HepG2 (cell line): Measurements from ENCODE around the gene THADA. TPM values are rescaled to one million over a fixed set of nuclear protein-coding genes. Genes with fewer than 3 reads are reported as not detected.

ENCODE experiments used
- ATAC-seq: fragments of 200-7000 bp; cut with Tn5 transposase; 3 replicates; pipeline ENCODE4 v1.9.1; 2020; ENCODE audit warnings: mild to moderate bottlenecking, moderate library complexity
- BruUV-seq: library from RNA; stranded (reverse); fragments of 400-500 nt; replicated peaks from 2 replicates; lab custom pipeline; 2021; lab: Mats Ljungman, UMichigan
- CTCF ChIA-PET: fragments of 300-600 bp; formaldehyde crosslinking; extraction: SDS; loops from one replicate; lab custom pipeline; 2021; ENCODE audit warnings: low total read pairs, inconsistent platforms, low intra/inter-chr PET ratio; lab: Yijun Ruan, JAX
- POLR2A ChIA-PET: fragments of 350-600 bp; sonication (Branson Sonifier 250); formaldehyde crosslinking; loops from one replicate; lab custom pipeline; 2020; ENCODE audit warnings: antibody characterized with exemption, inconsistent platforms; lab: Yijun Ruan, JAX
- DNase-seq: peaks from one replicate; pipeline ENCODE4 v3.0.0-alpha.2; 2015; ENCODE audit warnings: low spot score
- FAIRE-seq: peaks from 3 replicates; lab custom pipeline; 2011; peaks lifted over from hg19 to GRCh38; lab: Jason Lieb, UNC
- H2AFZ ChIP-seq: one replicate; pipeline ENCODE4 v1.6.1; 2011; ENCODE audit warnings: low read length, inconsistent platforms
- H3K27ac ChIP-seq: fragments of 300-600 bp; 3 replicates; pipeline ENCODE4 v1.8.0; 2011; ENCODE audit warnings: mixed run types, mild to moderate bottlenecking, mixed read lengths, low read length, inconsistent platforms; ENCODE audit not compliant: insufficient read depth; ENCODE audit errors: extremely low read length
- H3K27me3 ChIP-seq, 2 experiments: fragments of 200-600 bp in 1 of 2; 2 replicates in 1 of 2; 3 replicates in 1 of 2; pipeline versions ENCODE4 v1.6.0 to v1.8.0; 2011; ENCODE audit warnings: low read length in 2 of 2, mild to moderate bottlenecking in 2 of 2, moderate library complexity in 2 of 2, inconsistent platforms in 1 of 2; ENCODE audit not compliant: insufficient read depth in 2 of 2, control insufficient read depth in 1 of 2
- H3K36me3 ChIP-seq, 2 experiments: fragments of 200-600 bp in 1 of 2; replicated peaks in 1 of 2; 2 replicates in 1 of 2; 3 replicates in 1 of 2; pipeline versions ENCODE4 v1.5.1 to v1.8.0; 2011; ENCODE audit warnings: low read length in 2 of 2, inconsistent platforms in 1 of 2; ENCODE audit not compliant: insufficient read depth in 2 of 2, control insufficient read depth in 1 of 2
- H3K4me1 ChIP-seq: 2 replicates; pipeline ENCODE4 v1.5.1; 2012; ENCODE audit warnings: low read length, inconsistent platforms; ENCODE audit not compliant: insufficient read depth
- H3K4me2 ChIP-seq: 2 replicates; pipeline ENCODE4 v1.6.0; 2011; ENCODE audit warnings: low read depth, low read length, inconsistent platforms
- H3K4me3 ChIP-seq, 3 experiments: fragments of 200-600 bp in 1 of 3; sonication (generic), shearing (Covaris generic) in 1 of 3; replicated peaks in 1 of 3; 2 replicates each; pipeline ENCODE4 v1.5.1; 2011 to 2016; ENCODE audit warnings: low read length in 3 of 3, inconsistent platforms in 2 of 3, low read depth in 2 of 3, mild to moderate bottlenecking in 2 of 3, control low read depth in 1 of 3, mixed read lengths in 1 of 3; ENCODE audit not compliant: insufficient read depth in 1 of 3
- H3K79me2 ChIP-seq: one replicate; pipeline ENCODE4 v1.6.1; 2011; ENCODE audit warnings: low read length, inconsistent platforms; ENCODE audit not compliant: insufficient read depth
- H3K9ac ChIP-seq: 2 replicates; pipeline ENCODE4 v1.6.0; 2011; ENCODE audit warnings: mild to moderate bottlenecking, low read depth, low read length, inconsistent platforms; ENCODE audit not compliant: insufficient read depth
- H3K9me3 ChIP-seq: 2 replicates; pipeline ENCODE4 v1.5.1; 2012; ENCODE audit warnings: mild to moderate bottlenecking, low read length
- H4K20me1 ChIP-seq: 2 replicates; pipeline ENCODE4 v1.6.0; 2011; ENCODE audit warnings: inconsistent platforms, mild to moderate bottlenecking, low read length, moderate library complexity; ENCODE audit not compliant: insufficient read depth
- BORCS8-MEF2B ChIP-seq: sonication (generic); formaldehyde crosslinking; IDR thresholded peaks from 2 replicates; pipeline ENCODE4 v1.8.0; 2022; ENCODE audit warnings: mild to moderate bottlenecking, missing genetic modification reagents
- ELF3 ChIP-seq: IDR thresholded peaks from 2 replicates; pipeline ENCODE4 v1.6.1; 2016; ENCODE audit warnings: missing genetic modification reagents, missing compliant biosample characterization
- FOXC1 ChIP-seq: sonication (generic); formaldehyde crosslinking; IDR thresholded peaks from 2 replicates; pipeline ENCODE4 v1.8.0; 2022; ENCODE audit warnings: mild to moderate bottlenecking, missing genetic modification reagents, borderline replicate concordance
- GPN1 ChIP-seq: sonication (generic); formaldehyde crosslinking; IDR thresholded peaks from 2 replicates; pipeline ENCODE4 v1.5.1; 2020; ENCODE audit warnings: missing genetic modification reagents, borderline replicate concordance
- HIVEP1 ChIP-seq: sonication (generic); formaldehyde crosslinking; IDR thresholded peaks from 2 replicates; pipeline ENCODE4 v1.4.0; 2020; ENCODE audit warnings: mild to moderate bottlenecking, missing genetic modification reagents
- HOXD1 ChIP-seq: sonication (generic); formaldehyde crosslinking; IDR thresholded peaks from 2 replicates; pipeline ENCODE4 v1.5.0; 2020; ENCODE audit warnings: missing genetic modification reagents
- MTA1 ChIP-seq: sonication (generic); formaldehyde crosslinking; IDR thresholded peaks from 2 replicates; pipeline ENCODE4 v1.4.0; 2020; ENCODE audit warnings: missing genetic modification reagents, mild to moderate bottlenecking, borderline replicate concordance
- MZF1 ChIP-seq: sonication (generic); formaldehyde crosslinking; IDR thresholded peaks from 2 replicates; pipeline ENCODE4 v1.8.1; 2023; ENCODE audit warnings: mild to moderate bottlenecking, missing genetic modification reagents, borderline replicate concordance
- NFE2L1 ChIP-seq: sonication (generic); formaldehyde crosslinking; IDR thresholded peaks from 2 replicates; pipeline ENCODE4 v1.4.0; 2020; ENCODE audit warnings: missing genetic modification reagents, mild to moderate bottlenecking, borderline replicate concordance
- NFKB2 ChIP-seq: sonication (generic); formaldehyde crosslinking; IDR thresholded peaks from 2 replicates; pipeline ENCODE4 v1.4.0; 2020; ENCODE audit warnings: missing genetic modification reagents, borderline replicate concordance
- NKX3-1 ChIP-seq: sonication (generic); formaldehyde crosslinking; IDR thresholded peaks from 2 replicates; pipeline ENCODE4 v1.5.0; 2020; ENCODE audit warnings: missing genetic modification reagents
- PHB2 ChIP-seq: fragments of 450-650 bp; IDR thresholded peaks from 2 replicates; pipeline ENCODE4 v1.6.1; 2018; ENCODE audit not compliant: partially characterized antibody
- POLR2AphosphoS5 ChIP-seq: IDR thresholded peaks from 2 replicates; pipeline ENCODE4 v1.6.1; 2012; ENCODE audit warnings: low read depth, low read length
- SALL1 ChIP-seq: sonication (generic); formaldehyde crosslinking; IDR thresholded peaks from 2 replicates; pipeline ENCODE4 v1.8.0; 2022; ENCODE audit warnings: mild to moderate bottlenecking, missing genetic modification reagents
- SAP130 ChIP-seq: IDR thresholded peaks from 2 replicates; pipeline ENCODE4 v1.6.1; 2016; ENCODE audit warnings: low read depth
- SNRNP70 ChIP-seq: fragments of 200-400 bp; formaldehyde crosslinking; IDR thresholded peaks from 2 replicates; pipeline ENCODE4 v1.6.1; 2017; ENCODE audit warnings: mild to moderate bottlenecking, low read depth, low read length, moderate library complexity
- SOX6 ChIP-seq, 2 experiments: fragments of 450-650 bp in 1 of 2; sonication (generic) in 1 of 2; formaldehyde crosslinking in 1 of 2; IDR thresholded peaks; 2 replicates each; pipeline versions ENCODE4 v1.4.0 to v1.6.1; 2017 to 2020; ENCODE audit warnings: antibody characterized with exemption in 1 of 2, mild to moderate bottlenecking in 1 of 2, missing genetic modification reagents in 1 of 2
- XBP1 ChIP-seq: sonication (generic); formaldehyde crosslinking; IDR thresholded peaks from 2 replicates; pipeline ENCODE4 v1.5.0; 2020; ENCODE audit warnings: missing genetic modification reagents
- ZFP82 ChIP-seq: sonication (generic); formaldehyde crosslinking; IDR thresholded peaks from 2 replicates; pipeline ENCODE4 v1.5.1; 2020; ENCODE audit warnings: mild to moderate bottlenecking, missing genetic modification reagents, borderline replicate concordance
- ZNF317 ChIP-seq: sonication (generic); formaldehyde crosslinking; IDR thresholded peaks from 2 replicates; pipeline ENCODE4 v1.5.0; 2020; ENCODE audit warnings: mild to moderate bottlenecking, missing genetic modification reagents
- ZNF382 ChIP-seq: sonication (generic); formaldehyde crosslinking; IDR thresholded peaks from 2 replicates; pipeline ENCODE4 v1.5.0; 2020; ENCODE audit warnings: missing genetic modification reagents, mild to moderate bottlenecking, borderline replicate concordance
- ZNF652 ChIP-seq: IDR thresholded peaks from 2 replicates; pipeline ENCODE4 v1.6.1; 2016; ENCODE audit warnings: low read depth, borderline replicate concordance
- ZNF672 ChIP-seq: sonication (generic); formaldehyde crosslinking; IDR thresholded peaks from 2 replicates; pipeline ENCODE4 v1.8.1; 2022; ENCODE audit warnings: missing genetic modification reagents
- WGBS: methylation state at CpG from one replicate; pipeline ENCODE4 v1.1.6; 2017; ENCODE audit warnings: low lambda C conversion rate; 5-methylcytosine and 5-hydroxymethylcytosine counted together
- in situ Hi-C: cut with HindIII; loops from 2 replicates; pipeline ENCODE4 v1.10.0; 2017; ENCODE audit warnings: low pct_unique_long_range_greater_than_20kb; ENCODE audit not compliant: extremely low pct_ligation_motif_present
- intact Hi-C: fragments of 100-400 bp; cut with micrococcal nuclease; formaldehyde crosslinking; loops from one replicate; pipeline ENCODE4 v1.10.0; 2022; ENCODE audit not compliant: unreplicated experiment
- polyA plus RNA-seq, 8 experiments: library from polyadenylated mRNA; depleted of rRNA in 3 of 8; stranded (reverse) in 7 of 8; unstranded in 1 of 8; fragments of >200 nt; fragmentation: Illumina TruSeq in 4 of 8; extraction: Trizol in 4 of 8; gene quantifications; 2 replicates each; pipeline versions ENCODE4 v1.2.1 to v1.2.3, GENCODE V29; 2011 to 2016; ENCODE audit warnings: low read depth in 4 of 8, missing spikeins in 1 of 8, mixed read lengths in 1 of 8; ENCODE audit not compliant: insufficient read depth in 1 of 8
- total RNA-seq, 5 experiments: library from RNA; depleted of rRNA; stranded (reverse); fragments of >200 nt; fragmentation: Illumina TruSeq; extraction: Trizol; gene quantifications; 2 replicates each; pipeline ENCODE4 v1.2.3, GENCODE V29; 2016; ENCODE audit warnings: low read depth in 1 of 5
- TF ChIP-seq, protein P1 (sequence below): sonication (generic); formaldehyde crosslinking; IDR thresholded peaks from 2 replicates; pipeline ENCODE4 v1.5.0; 2020; ENCODE audit warnings: mild to moderate bottlenecking, missing genetic modification reagents

THADA gene
- total and polyA plus RNA-seq, 2 of the 13 experiments (the other 11 are each of a cell fraction or from before 2014, with no cell fraction given), result 12.7 to 21.7 TPM

DNA sequence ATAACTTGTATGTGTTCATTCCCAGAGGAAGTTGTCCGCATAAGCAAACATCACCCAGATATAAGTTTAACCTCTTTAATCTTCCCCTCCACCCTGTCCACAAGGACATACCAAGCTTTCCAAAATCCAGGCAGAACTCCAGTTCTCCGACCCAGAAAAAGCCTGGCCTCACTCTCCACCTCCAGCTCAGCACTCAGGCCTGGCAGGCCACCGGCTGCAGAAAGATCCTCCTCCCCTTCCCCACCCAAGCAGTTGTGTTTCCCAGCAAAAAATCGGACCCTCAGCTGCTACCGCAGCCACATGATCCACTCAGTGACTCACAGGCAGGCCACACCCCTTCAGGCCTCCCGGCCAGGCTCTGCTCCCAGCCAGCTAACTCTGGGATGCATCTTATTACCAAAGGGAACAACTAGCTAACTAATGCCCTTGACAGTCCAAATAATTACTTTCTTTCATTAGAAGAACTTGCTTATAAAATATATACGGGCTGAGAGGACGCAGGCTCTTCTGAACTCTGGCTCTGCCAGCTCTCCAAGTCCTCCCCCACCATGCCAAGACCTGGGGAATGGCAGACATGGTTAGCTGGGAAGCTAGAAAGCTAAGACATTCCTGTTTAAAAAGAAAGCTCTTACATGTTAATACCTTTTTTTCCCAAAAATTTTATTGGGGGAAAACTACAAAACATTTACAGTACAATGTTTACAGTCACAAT lies 373.9 kb downstream of the THADA start (continued):
- TF ChIP-seq GPN1 (CRISPR knock-in tag) (no peak), ELF3 (CRISPR knock-in tag) (peak; percentile 87), HOXD1 (CRISPR knock-in tag) (no peak), ZFP82 (no peak), ZNF652 (CRISPR knock-in tag) (no peak), ZNF382 (CRISPR knock-in tag) (no peak), HIVEP1 (CRISPR knock-in tag) (no peak), FOXC1 (CRISPR knock-in tag) (peak; percentile 75; the same call in 1 of the 2 replicates), ZNF672 (no peak), XBP1 (CRISPR knock-in tag) (no peak), ZNF317 (no peak), MZF1 (no peak)

DNA sequence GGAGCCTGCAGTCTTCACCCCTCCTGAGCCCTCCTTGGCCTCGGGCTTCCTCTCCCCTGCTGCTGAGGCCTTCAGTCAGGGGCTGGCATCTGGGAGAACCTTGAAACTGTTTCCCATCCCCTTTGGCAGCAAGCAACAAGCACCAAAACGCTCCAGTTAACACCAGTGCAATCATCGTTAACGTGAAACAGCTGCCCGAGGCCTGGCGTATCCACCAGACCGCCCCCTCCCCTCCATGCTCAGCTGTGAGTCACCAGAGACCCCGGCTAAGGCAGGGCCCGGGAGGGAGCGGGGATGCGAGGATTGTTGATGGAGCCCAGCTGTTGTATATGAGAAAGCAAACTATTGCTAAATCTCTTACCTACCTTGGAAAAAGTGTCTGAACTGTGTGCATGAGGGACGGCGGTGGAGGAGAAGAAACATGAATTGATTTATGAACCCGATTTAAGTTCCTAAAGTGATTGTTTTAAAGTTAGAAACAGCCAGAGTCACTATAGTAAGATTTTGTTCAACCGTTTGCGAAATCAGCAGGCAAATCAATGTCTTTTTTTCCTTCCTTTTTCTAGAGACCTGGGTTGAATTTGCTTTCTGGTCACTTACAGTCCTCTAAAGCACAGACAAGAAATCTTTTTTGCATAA lies 374.6 kb downstream of the THADA start:
- Histone ChIP-seq H3K79me2 (peaks cover 55% of the 10 kb centered on the region), H3K9ac (peak overlapping the region; percentile 80), H3K27ac (peak overlapping the region; percentile 89), H4K20me1 (peaks cover 39% of the 10 kb centered on the region), H3K9me3 (no peaks in the 10 kb centered on the region), H2AFZ (no peak overlapping the region), H3K4me2 (peak overlapping the region; percentile 99), H3K4me3 (peak overlapping the region; percentile 80 to 97 (median 89)), H3K36me3 (peaks cover 3 to 10% of the 10 kb centered on the region in 2 experiments; a peak in 4 of 5 replicates), H3K4me1 (peaks cover 53% of the 10 kb centered on the region), H3K27me3 (no peaks in the 10 kb centered on the region; a peak in 1 of 5 replicates)
- BruUV-seq, result no TSS peak
- FAIRE-seq, result peak; percentile 4
- intact Hi-C loops (loop anchor here (1.0 to 2.0 kb wide), 2 partner anchors 53 to 242 kb away; no protein-coding TSS in a partner anchor), in situ Hi-C loops (loop anchor here (10.0 kb wide), 1 partner anchor 56 kb away; no protein-coding TSS in a partner anchor)
- WGBS, result 2% methylated on average over 16 of the region's 16 CpGs
- DNase-seq, result no peak
- CTCF ChIA-PET, result no interaction called here
- ATAC-seq, result peak; percentile 3
- POLR2A ChIA-PET, result interaction anchor here (0.8 to 13.7 kb wide), 35 partner anchors 10 to 411 kb away, joined by 3 to 324 read pairs (median 5); partner anchors contain the start of gene THADA
- TF ChIP-seq POLR2AphosphoS5 (peak; percentile 36), SALL1 (peak; percentile 77), SOX6 (IDR thresholded peaks at IDR 0.05) (no peak), SOX6 (CRISPR knock-in tag; IDR thresholded peaks at IDR 0.05) (peak; percentile 52), SNRNP70 (no peak), NFE2L1 (no peak), NKX3-1 (no peak), SAP130 (peak; percentile 63; the same call in 1 of the 2 replicates), BORCS8-MEF2B (CRISPR knock-in tag) (0 out of 2 replicates have a peak, but pooled peaks have one; percentile 22), PHB2 (no peak), MTA1 (peak; percentile 81; the same call in 1 of the 2 replicates), NFKB2 (peak; percentile 70; the same call in 1 of the 2 replicates)
- TF ChIP-seq, protein P1, sequence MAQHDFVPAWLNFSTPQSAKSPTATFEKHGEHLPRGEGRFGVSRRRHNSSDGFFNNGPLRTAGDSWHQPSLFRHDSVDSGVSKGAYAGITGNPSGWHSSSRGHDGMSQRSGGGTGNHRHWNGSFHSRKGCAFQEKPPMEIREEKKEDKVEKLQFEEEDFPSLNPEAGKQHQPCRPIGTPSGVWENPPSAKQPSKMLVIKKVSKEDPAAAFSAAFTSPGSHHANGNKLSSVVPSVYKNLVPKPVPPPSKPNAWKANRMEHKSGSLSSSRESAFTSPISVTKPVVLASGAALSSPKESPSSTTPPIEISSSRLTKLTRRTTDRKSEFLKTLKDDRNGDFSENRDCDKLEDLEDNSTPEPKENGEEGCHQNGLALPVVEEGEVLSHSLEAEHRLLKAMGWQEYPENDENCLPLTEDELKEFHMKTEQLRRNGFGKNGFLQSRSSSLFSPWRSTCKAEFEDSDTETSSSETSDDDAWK (CRISPR knock-in tag), result no peak
